ENCODE data around the gene NPHP4. TPM values are rescaled to one million over a fixed set of nuclear protein-coding genes. Genes with fewer than 3 reads are reported as not detected.

NPHP4 gene
- polyA plus RNA-seq, 1 of the 3 experiments (the other 2 are of a cell fraction): 7.0 TPM

- H3K4me1 ChIP-seq (ENCODE audit: control insufficient read depth in 1 of 2, insufficient read depth in 2 of 2, low read depth in 1 of 2, low read length in 1 of 2): peaks cover 0 to 40% of the 10 kb centered on the region in 2 experiments; a peak in 1 of 4 replicates
- no peak overlapping the region for H3K27ac ChIP-seq (ENCODE audit: low read depth in 2 of 2, low read length in 1 of 2)
- no peaks in the 10 kb centered on the region for H3K79me2 ChIP-seq (ENCODE audit: insufficient read depth)
- 92% methylated on average over 19 of the region's 22 CpGs for WGBS (ENCODE audit: low lambda C conversion rate)
- H3K27me3 ChIP-seq (ENCODE audit: insufficient read depth): no peaks in the 10 kb centered on the region
- no peak overlapping the region for H3K4me2 ChIP-seq
- TF ChIP-seq ELF1 (IDR thresholded peaks at IDR 0.05): no peak
- TF ChIP-seq FOXJ3 (CRISPR knock-in tag; IDR thresholded peaks at IDR 0.05): no peak
- TF ChIP-seq TEAD4 (IDR thresholded peaks at IDR 0.05; ENCODE audit: borderline replicate concordance, insufficient read depth): no peak
- no peak for TF ChIP-seq REST (IDR thresholded peaks at IDR 0.05; ENCODE audit: low read depth, low read length)
- no peak for TF ChIP-seq TAF1 (IDR thresholded peaks at IDR 0.05; ENCODE audit: borderline replicate concordance, low read depth, low read length)
- TF ChIP-seq USF1 (IDR thresholded peaks at IDR 0.05; ENCODE audit: borderline replicate concordance, low read depth): no peak
- TF ChIP-seq RCOR1 (IDR thresholded peaks at IDR 0.05; ENCODE audit: low read length): no peak
- no peak for TF ChIP-seq RFX5 (IDR thresholded peaks at IDR 0.05; ENCODE audit: low read length)
- TF ChIP-seq MAX (IDR thresholded peaks at IDR 0.05; ENCODE audit: low read depth): no peak
- TF ChIP-seq USF2 (IDR thresholded peaks at IDR 0.05; ENCODE audit: borderline replicate concordance, low read depth, low read length): no peak
- TF ChIP-seq GABPA (IDR thresholded peaks at IDR 0.05; ENCODE audit: low read depth): no peak
- TF ChIP-seq NFIC (IDR thresholded peaks at IDR 0.05; ENCODE audit: borderline replicate concordance): no peak
- no peak for TF ChIP-seq MXI1 (IDR thresholded peaks at IDR 0.05; ENCODE audit: low read depth, low read length)
- no peak for TF ChIP-seq YY1 (IDR thresholded peaks at IDR 0.05; ENCODE audit: low read depth)
- H3K36me3 ChIP-seq (replicated peaks in 1 of 2; ENCODE audit: control insufficient read depth in 1 of 2, insufficient read depth in 2 of 2, low read length in 1 of 2): peaks cover 0 to 6% of the 10 kb centered on the region in 2 experiments
- H2AFZ ChIP-seq (ENCODE audit: low read depth): no peak overlapping the region
- no peak for DNase-seq
- H3K9me2 ChIP-seq: no peaks in the 10 kb centered on the region
- H3K9me3 ChIP-seq: no peaks in the 10 kb centered on the region
- H3F3A ChIP-seq (replicated peaks; ENCODE audit: insufficient read depth): no peaks in the 10 kb centered on the region
- no peak overlapping the region for H3K9ac ChIP-seq
- CTCF ChIA-PET: no interaction called here
- no peaks in the 10 kb centered on the region for H4K20me1 ChIP-seq (ENCODE audit: insufficient read depth)
- no peak overlapping the region for H3K4me3 ChIP-seq (ENCODE audit: low read depth in 2 of 2, low read length in 1 of 2)
- POLR2A ChIA-PET: no interaction called here
These were observed 101.7 kb downstream of the NPHP4 start for GRCh38 chr1:5890346-5891106.
